AG10803 (cell line): ENCODE measurements around the gene NSFL1C.

Experiments
- DNase-seq: peaks from one replicate; pipeline ENCODE4 v3.0.0; 2010; ENCODE audit warnings: low read depth
- H3K4me3 ChIP-seq: 2 replicates; pipeline ENCODE4 v1.5.1; 2011; ENCODE audit warnings: mild to moderate bottlenecking, low read length, control low read depth
- TF ChIP-seq, protein P1 (sequence below): conservative IDR thresholded peaks from 2 replicates; pipeline ENCODE4 v1.5.1; 2011; ENCODE audit warnings: mild to moderate bottlenecking, low read length, control low read depth, inconsistent platforms

The NSFL1C gene

DNA sequence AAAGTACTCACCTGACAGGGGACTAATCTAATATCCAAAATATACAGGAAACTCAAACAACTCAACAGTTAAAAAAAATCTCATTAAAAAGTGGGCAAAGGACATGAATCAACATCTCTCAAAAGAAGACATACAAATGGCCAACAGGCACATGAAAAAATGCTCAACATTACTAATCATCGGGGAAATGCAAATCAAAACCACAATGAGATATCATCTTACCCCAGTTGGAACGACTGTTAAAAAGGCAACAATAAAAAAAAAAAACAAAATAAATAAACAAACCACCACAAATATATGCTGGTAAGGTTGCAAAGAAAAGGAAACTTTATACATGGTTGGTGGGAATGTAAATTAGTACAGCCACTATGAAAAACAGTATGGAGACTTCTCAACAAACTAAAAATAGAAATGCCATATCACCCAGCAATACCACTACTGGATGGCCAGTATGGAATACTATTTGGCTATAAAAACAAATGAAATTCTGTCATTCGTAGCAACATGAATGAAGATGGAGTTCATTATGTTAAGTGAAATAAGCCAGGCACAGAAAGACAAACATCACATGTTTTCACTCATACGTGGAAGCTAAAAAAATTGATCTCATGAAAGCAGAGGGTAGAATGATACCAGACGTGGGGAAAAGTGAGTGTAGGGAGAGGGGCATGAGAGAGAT, 17.9 kb upstream of the NSFL1C start:
- DNase-seq, result no peak
- no peak overlapping the region for H3K4me3 ChIP-seq
- TF ChIP-seq, protein P1, sequence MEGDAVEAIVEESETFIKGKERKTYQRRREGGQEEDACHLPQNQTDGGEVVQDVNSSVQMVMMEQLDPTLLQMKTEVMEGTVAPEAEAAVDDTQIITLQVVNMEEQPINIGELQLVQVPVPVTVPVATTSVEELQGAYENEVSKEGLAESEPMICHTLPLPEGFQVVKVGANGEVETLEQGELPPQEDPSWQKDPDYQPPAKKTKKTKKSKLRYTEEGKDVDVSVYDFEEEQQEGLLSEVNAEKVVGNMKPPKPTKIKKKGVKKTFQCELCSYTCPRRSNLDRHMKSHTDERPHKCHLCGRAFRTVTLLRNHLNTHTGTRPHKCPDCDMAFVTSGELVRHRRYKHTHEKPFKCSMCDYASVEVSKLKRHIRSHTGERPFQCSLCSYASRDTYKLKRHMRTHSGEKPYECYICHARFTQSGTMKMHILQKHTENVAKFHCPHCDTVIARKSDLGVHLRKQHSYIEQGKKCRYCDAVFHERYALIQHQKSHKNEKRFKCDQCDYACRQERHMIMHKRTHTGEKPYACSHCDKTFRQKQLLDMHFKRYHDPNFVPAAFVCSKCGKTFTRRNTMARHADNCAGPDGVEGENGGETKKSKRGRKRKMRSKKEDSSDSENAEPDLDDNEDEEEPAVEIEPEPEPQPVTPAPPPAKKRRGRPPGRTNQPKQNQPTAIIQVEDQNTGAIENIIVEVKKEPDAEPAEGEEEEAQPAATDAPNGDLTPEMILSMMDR, result no peak

DNA sequence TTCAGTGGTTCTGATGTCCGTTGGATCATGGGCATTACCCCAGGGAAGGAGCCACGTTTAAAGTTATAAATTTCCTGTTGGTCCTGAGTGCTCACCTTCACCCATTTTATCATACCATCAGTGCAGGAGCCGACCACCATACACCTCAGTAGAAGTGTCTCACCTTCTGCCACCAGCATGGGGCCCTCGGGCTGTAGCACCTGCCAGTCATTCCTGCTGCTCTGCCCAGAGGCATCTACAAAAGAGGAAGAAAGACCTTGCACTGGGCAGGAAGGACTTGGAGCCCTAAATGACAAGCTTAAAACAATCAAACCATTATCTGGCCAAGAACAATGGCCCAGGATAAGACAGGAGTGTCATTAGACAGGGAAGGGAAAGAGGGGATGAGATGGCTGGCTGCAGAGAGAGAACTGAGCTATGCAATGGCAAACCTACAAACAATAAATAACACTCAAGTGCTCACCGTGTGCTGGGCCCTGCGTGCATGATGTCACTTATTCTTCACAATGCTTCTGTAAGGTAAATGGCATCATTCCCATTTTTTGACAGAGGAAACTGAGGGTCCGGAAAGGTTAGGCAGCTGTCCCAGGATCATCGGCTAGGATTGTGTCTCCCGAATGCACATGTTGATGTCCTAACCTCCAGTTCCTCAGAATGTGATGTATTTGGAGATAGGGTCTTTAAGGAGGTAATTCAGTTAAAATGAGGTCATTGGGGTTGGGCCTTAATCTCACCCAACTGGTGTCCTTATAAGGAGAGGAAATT, 13.4 kb upstream of the NSFL1C start:
- no peak overlapping the region for H3K4me3 ChIP-seq
- no peak for DNase-seq
- TF ChIP-seq, protein P1, result no peak

DNA sequence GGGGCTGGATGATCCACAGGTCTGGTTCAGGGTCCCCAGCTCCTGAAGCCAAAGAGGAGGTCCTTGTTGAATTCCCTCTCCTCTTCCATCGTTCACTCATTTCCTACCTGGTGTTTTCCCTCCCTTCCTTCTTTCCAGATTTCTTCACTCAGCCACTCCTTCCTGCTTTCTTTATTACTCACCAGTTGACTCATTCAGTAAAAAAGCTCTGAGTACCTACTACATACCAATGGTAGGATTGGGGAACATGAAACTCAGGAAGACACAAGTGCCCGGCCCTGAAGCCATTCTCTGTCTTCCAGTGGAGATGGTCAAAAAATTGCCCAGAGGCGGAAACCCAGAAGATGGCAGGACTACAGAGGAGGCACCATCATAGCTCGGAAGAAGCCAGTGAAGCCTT, 11.9 kb upstream of the NSFL1C start:
- DNase-seq, result peak; percentile 46
- no peak overlapping the region for H3K4me3 ChIP-seq
- TF ChIP-seq, protein P1, result no peak

DNA sequence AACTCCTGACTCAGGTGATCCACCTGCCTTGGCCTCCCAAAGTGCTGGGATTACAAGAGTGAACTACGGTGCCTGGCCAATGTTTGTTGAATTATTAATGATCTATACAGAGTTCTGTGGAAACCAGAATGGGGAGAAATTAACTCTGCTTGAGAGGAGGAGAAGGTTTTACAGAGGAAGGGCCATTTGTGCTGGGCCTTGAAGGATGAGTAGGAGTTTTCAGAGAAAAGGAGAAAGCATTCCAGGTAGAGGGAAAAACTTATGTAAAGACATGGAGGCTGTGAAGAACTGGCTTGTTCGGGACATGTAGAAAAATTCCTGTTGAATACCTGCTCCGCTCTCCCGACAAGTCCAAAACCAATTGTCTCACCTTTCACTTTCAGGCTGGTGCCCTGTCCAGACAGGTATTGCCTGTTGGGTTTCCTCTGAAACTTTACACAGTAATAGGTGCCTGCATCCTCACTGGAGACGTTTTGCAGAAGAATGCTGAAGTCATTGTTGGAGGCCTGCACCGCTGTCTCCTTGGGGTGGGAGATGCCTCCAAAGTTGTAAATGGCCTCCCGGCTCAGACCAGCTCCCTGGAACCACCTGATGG, 11.3 kb upstream of the NSFL1C start:
- DNase-seq, result no peak
- TF ChIP-seq, protein P1, result no peak
- H3K4me3 ChIP-seq, result no peak overlapping the region

DNA sequence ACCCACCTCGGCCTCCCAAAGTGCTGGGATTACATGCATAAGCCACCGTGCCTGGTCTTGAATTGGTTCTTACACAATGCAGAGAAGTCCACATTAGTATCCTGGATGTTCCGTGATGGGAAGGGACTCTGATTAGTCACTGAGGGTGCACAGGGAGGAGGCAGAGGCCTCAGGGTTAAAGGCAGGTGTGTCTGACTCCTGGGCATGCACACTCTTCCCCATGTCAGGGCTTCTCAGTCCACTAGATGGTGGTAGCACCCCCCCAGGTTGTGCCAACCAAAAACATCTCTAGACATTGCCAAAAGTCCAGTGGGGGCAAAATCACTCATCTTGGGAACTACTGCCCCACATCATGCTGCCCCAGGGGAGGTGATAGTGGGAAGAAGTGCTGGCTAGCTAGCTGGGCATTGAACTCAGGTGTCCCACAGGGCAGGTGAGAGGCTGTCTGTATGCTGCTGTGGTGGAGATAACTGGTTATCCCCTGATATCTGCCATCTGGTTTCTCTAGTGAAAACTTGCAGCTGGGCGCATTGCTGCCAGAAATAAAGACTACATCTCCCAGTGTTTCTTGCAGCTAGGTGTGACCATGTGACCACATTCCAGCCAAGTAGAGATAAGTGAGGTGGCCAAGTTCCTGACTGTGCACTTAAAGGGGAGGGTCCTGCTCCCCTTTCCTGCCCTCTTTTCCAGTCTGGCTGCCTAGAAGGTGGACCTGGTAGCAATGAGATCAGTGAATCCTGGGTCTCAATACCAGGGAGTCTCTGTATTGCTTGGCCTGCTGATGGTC, 8.4 kb upstream of the NSFL1C start:
- no peak overlapping the region for H3K4me3 ChIP-seq
- no peak for DNase-seq
- TF ChIP-seq, protein P1, result no peak

DNA sequence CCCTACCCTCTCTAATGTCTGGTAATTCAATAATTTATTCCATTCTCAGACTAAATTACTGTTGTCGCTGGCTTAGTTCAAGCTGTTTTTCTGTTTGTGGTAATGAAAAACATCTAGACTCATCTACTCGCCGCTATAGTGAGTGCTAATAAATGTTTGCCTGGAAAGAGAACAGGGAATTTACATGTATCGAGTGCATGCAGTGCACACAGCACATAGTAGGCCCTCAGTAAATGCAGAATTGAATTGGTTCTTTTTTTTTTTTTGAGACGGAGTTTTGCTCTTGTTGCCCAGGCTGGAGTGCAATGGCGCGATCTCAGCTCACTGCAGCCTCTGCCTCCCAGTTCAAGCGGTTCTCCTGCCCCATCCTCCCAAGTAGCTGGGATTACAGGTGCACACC, 7.7 kb upstream of the NSFL1C start:
- TF ChIP-seq, protein P1, result no peak
- DNase-seq, result no peak
- no peak overlapping the region for H3K4me3 ChIP-seq
